AG04450 (cell line): ENCODE results near the gene ADAM12. TPM values are rescaled to one million over a fixed set of nuclear protein-coding genes. Genes with fewer than 3 reads are reported as not detected.
"Not testable (repeated sequence)": the region's sequence is repeated elsewhere in the genome, so short reads cannot be mapped to it uniquely, and the experiment has no call there.

Experiments used
- CTCF ChIA-PET: fragments of 300-600, 350-600 bp; formaldehyde crosslinking; extraction: SDS; loops from one replicate; lab custom pipeline; 2022; ENCODE audit warnings: antibody characterized with exemption, inconsistent platforms; lab: Charles Lee
- POLR2A ChIA-PET: fragments of 350-600 bp; formaldehyde crosslinking; extraction: SDS; loops from one replicate; lab custom pipeline; 2021; ENCODE audit warnings: antibody characterized with exemption, inconsistent platforms; lab: Yijun Ruan, JAX
- DNase-seq: peaks from one replicate; pipeline ENCODE4 v3.0.0-alpha.2; 2011; ENCODE audit warnings: low read depth, low spot score
- H3K27ac ChIP-seq: one replicate; pipeline ENCODE4 v1.5.1; 2012; ENCODE audit warnings: low read depth, low read length, control low read depth
- H3K27me3 ChIP-seq: one replicate; pipeline ENCODE4 v1.6.0; 2012; ENCODE audit warnings: low read length; ENCODE audit not compliant: control insufficient read depth, insufficient read depth
- H3K4me3 ChIP-seq: 2 replicates; pipeline ENCODE4 v1.5.1; 2011; ENCODE audit warnings: mild to moderate bottlenecking, low read depth, low read length, control low read depth
- H3K9me3 ChIP-seq: 2 replicates; pipeline ENCODE4 v1.5.1; 2012; ENCODE audit warnings: low read length; ENCODE audit not compliant: control insufficient read depth, insufficient read depth
- CTCF ChIP-seq: IDR thresholded peaks from 2 replicates; pipeline ENCODE4 v1.5.1; 2011; ENCODE audit warnings: low read depth, low read length, control low read depth, inconsistent platforms
- polyA plus RNA-seq: library from polyadenylated mRNA; depleted of rRNA; stranded (reverse); fragments of >200 nt; gene quantifications from 2 replicates; pipeline ENCODE4 v1.2.3, GENCODE V29; 2011

Gene ADAM12
- polyA plus RNA-seq, 1 experiment = 8.0 TPM

DNA sequence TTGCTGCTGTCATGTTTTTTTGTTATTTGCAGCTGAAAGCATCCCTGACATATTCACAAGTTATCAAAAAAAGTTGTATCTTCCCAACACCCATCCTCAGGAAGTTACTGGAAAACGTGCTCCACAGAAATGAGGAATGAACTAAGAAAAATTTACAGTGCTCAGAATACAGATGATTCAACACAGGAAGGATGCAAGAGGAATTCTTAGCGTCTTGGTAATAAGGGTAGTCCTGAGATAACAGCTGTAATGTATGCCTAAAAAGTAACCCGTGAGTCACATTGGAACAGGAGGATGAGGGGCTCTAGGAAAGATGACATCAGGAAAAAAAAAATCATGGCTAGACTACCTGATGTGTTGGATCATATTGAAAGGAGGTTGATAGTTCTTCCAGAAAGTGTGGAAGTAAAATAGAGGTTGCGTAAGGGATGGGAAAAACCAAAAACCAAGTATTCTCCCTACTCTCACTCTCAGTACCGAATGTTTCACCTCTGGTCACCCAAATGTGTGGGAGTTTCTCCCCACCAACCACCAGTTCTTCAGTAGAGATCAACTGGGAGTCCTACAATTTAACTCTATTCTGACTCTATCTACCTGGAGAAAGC, 3.9 kb downstream of the ADAM12 start:
- ChIA-PET POLR2A (interaction anchor here (1.3 kb wide), 1 partner anchor 131 kb away, joined by 4 read pairs; no protein-coding TSS in a partner anchor), CTCF (interaction anchor here (0.6 to 2.4 kb wide), 6 partner anchors 119 to 450 kb away, joined by 3 to 15 read pairs (median 9); no protein-coding TSS in a partner anchor)
- peak; percentile 69 for DNase-seq

GRCh38 chr10:126380352-126381076, 7.8 kb downstream of the ADAM12 start:
- POLR2A ChIA-PET = interaction anchor here (0.7 kb wide), 1 partner anchor 376 kb away, joined by 3 read pairs; no protein-coding TSS in a partner anchor
- H3K27ac ChIP-seq = no peak overlapping the region
- H3K9me3 ChIP-seq = peaks cover 5% of the 10 kb centered on the region; the same call in 1 of the 2 replicates
- no peak overlapping the region for H3K4me3 ChIP-seq
- TF ChIP-seq CTCF = no peak
- H3K27me3 ChIP-seq = no peaks in the 10 kb centered on the region
- CTCF ChIA-PET = no interaction called here
- no peak for DNase-seq

More for the DNA sequence above, 3.9 kb downstream of the ADAM12 start:
- H3K9me3 ChIP-seq = peaks cover 2% of the 10 kb centered on the region
- H3K4me3 ChIP-seq = no peak overlapping the region
- no peaks in the 10 kb centered on the region for H3K27me3 ChIP-seq
- TF ChIP-seq CTCF = no peak
- peak overlapping the region; percentile 73 for H3K27ac ChIP-seq

DNA sequence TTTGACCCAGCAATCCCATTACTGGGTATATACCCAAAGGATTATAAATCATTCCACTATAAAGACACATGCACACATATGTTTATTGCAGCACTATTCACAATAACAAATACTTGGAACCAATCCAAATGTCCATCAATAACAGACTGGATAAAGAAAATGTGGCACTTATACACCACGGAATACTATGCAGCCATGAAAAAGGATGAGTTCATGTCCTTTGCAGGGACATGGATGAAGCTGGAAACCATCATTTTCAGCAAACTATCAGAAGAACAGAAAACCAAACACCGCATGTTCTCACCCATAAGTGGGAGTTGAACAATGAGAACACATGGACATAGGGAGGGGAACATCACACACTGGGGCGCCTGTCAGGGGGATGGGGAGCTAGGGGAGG, 9.1 kb downstream of the ADAM12 start:
- CTCF ChIA-PET, POLR2A ChIA-PET, H3K27me3 ChIP-seq, H3K4me3 ChIP-seq, H3K9me3 ChIP-seq, H3K27ac ChIP-seq, DNase-seq: not testable (repeated sequence)

- H3K4me3 ChIP-seq = no peak overlapping the region
- peaks cover 2% of the 10 kb centered on the region; the same call in 1 of the 2 replicates for H3K9me3 ChIP-seq
- DNase-seq = no peak
- no peak for TF ChIP-seq CTCF
- no peak overlapping the region for H3K27ac ChIP-seq
- no peaks in the 10 kb centered on the region for H3K27me3 ChIP-seq
- ChIA-PET CTCF (no interaction called here), POLR2A (no interaction called here)
Observed at GRCh38 chr10:126376956-126377355, 11.3 kb downstream of the ADAM12 start.

DNA sequence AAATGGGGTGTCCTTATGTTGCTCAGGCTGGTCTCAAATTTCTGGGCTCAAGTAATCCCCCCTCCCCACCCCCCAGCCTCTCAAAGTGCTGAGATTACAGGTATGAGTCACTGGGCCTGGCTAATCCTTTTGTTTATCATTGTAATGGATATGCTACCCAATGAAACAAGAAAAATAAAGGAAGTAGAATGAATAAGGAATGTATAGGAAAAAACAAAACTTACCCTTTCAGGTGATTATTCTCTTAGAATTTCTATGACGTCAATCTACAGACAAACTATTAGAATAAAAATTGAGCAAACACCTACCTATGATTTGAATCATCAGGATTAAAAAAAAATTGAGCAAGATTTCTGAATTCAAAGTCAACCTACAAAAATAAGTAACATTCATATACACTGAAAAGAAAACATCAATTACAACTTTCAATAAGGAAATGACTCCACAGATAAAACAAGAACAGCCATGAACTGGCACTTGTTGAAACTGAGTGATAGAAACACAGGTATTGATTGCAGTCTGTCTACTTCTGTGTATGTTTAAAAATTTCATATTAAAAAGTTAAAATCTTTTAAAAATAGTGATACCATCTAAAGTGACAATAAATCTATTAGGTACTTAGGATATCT, 12.2 kb downstream of the ADAM12 start:
- ChIA-PET CTCF (no interaction called here), POLR2A (no interaction called here)
- Histone ChIP-seq H3K27ac (no peak overlapping the region), H3K27me3 (no peaks in the 10 kb centered on the region), H3K9me3 (peaks cover 2% of the 10 kb centered on the region; the same call in 1 of the 2 replicates), H3K4me3 (no peak overlapping the region)
- no peak for DNase-seq
- no peak for TF ChIP-seq CTCF
